Suppressor macrophage treated with lipopolysaccharide for 4 hours (primary cell): ENCODE data around the gene CNOT6.
"Not testable (repeated sequence)": the region's sequence is repeated elsewhere in the genome, so short reads cannot be mapped to it uniquely, and the experiment has no call there.

Experiments used
- DNase-seq: peaks from one replicate; pipeline ENCODE4 v3.0.0-alpha.2; 2020

CNOT6 gene

DNA sequence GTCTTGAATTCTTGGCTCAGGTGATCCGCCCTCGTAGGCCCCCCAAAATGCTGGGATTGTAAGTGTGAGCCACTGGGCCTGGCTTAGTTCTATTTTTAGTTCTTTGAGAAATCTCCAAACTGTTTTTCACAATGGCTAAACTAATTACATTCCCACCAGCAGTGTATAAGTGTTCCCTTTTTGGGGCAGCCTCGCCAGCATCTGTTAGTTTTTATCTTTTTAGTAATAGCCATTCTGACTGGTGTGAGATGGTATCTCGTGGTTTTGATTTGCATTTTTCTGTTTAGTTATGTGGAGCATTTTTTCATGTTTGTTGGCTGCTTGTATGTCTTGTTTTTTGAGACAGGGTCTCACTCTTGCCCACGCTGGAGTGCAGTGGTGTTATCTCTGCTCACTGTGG lies 28.2 kb downstream of the CNOT6 start:
- DNase-seq = no peak

DNA sequence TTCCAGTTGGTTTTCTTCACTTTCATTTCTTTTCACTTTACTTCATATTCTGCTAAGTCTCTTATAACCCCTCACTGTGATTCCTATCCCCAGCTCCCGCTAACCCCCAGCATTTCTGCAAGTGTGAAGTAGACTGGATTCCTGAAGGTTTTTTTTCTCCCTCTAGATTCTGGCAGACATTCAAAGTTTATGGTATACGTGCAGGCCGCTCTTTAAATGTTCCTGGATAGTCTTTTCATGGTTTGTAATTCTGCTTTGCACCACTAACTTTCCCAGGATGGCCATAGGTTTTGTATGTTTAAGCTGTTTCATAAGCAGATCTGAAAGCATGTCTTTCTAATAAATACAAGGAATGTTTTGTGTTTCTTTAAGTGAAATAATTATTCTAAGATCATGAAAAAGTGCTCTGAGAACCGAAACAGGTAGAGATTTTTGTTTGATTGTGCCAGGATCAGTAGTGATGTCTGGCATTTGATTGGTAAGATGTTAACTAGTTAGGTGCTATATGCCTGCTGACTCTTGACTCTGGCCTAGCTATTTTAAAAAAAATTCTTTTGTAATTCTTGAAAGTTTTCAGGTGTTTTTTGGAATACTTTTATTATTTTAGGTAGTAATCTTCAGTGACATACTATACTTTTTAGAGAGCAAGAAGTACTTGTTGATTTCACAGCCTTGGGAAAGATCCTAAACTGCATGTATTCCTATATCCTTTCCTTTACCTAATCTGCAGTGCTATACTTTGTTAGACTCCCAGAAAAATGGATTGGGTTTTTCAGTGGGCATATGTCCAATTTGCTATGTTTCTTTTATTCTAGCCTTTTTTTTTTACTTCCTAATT lies 29.7 kb downstream of the CNOT6 start:
- DNase-seq = no peak

DNA sequence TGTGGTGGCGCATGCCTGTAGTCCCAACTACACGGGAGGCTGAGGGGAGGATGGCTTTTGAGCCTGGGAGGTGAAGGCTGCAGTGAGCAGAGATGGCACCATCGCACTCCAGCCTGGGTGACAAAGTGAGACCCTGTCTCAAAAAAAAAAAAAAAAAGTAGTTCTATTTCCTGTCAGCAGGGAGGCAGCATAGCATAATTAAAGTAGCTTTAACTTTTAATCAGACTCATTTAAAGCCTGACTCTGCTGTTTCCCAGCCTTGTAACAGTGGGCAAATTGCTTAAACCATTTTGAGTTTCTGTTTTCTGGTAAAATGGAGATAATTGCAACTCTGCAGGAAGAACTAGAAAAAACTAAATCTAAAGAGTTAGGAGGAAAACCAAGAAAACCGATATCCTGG lies 31.2 kb downstream of the CNOT6 start:
- DNase-seq = no peak

- DNase-seq = no peak
Observed at GRCh38 chr5:180526269-180526668, 32.1 kb downstream of the CNOT6 start.

- no peak for DNase-seq
Observed at GRCh38 chr5:180527659-180528058, 33.5 kb downstream of the CNOT6 start.

- not testable (repeated sequence) for DNase-seq
Observed at GRCh38 chr5:180531036-180531585, 36.9 kb downstream of the CNOT6 start.

- no peak for DNase-seq
Observed at GRCh38 chr5:180532268-180532667, 38.1 kb downstream of the CNOT6 start.

- DNase-seq = no peak
Observed at GRCh38 chr5:180533845-180534244, 39.7 kb downstream of the CNOT6 start.

DNA sequence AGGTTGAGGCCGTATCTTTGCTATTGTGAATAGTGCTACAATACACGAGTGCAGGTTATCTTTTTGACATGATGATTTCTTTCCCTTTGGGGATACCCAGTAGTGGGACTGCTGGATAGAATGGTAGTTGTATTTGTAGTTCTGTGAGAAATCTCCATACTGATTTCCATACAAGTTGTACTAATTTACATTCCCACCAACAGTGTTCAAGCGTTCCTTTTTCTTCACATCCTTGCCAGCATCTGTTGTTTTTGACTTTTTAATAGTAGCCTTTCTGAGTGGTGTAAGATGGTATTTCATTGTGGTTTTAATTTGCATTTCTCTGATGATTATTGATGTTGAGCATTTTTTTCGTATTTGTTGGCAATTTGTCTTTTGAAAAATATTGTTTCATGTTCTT lies 41.4 kb downstream of the CNOT6 start:
- DNase-seq = no peak

DNA sequence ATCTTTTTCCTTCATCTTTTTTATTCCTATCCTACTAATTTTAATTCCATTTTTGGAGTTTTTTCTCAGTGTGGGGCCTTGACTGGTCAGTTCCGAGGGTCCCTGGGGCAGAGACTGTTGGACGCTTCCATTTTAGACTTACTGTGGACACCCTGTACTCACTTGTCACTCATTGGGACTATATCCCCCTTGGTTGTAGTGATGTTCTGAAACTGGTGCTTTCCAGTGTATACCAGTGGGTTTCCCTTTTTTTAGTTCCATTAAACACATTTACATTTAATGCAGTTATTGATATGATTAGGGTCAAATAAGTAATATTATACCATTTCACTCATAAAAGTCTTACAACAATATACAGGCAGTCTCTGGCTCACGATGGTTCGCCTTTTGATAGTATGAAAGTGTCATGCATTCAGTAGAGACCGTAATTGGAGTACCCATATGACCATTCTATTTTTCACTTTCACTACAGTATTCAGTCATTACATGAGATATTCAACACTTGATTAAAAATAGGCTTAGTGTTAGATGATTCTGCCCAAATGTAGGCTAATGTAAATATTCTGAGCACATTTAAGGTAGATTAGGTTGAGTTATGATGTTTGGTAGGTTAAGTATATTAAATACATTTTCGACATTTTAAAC lies 46.0 kb downstream of the CNOT6 start:
- DNase-seq = no peak

- no peak for DNase-seq
Observed at GRCh38 chr5:180541710-180542109, 47.5 kb downstream of the CNOT6 start.

- no peak for DNase-seq
Observed at GRCh38 chr5:180545248-180545647, 51.1 kb downstream of the CNOT6 start.

GRCh38 chr5:180548563-180548962 lies 54.4 kb downstream of the CNOT6 start:
- DNase-seq = no peak

- DNase-seq = no peak
Observed at GRCh38 chr5:180553530-180553929, 59.4 kb downstream of the CNOT6 start.

DNA sequence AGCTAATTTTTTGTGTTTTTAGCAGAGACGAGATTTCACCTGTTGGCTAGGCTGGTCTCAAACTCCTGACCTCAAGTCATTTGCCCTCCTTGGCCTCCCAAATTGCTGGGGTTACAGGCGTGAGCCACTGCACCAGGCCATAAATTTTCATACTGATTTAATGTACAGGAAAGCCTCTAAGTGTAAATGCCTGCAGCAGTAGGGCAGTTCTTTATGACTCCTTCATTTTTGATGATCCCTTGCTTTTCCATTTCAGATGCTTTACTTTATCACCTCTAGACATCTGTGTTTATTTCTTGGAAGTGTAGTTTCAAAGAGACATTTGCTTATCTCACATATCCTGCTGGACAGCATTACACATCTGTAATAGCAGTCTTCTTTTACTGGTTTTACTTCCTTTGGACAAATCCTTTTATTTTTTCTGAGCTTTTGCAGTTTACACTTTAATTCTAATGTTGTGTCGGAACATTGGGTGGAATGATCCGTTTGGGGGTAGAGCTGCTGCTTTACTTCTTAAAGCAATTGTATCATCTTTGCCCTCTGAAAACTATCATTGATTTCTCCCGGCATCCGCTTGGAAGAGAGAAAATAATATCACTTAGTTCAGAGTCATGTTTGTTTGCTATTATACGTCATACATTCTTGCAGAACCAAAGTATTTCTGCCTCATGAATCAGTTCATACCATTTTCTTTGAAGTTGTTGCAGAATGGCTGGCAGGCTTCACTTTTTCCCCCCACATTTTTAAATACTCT lies 61.2 kb downstream of the CNOT6 start:
- DNase-seq = no peak

- DNase-seq = no peak
Observed at GRCh38 chr5:180557217-180557809, 63.1 kb downstream of the CNOT6 start.

- DNase-seq = no peak
Observed at GRCh38 chr5:180558232-180558631, 64.1 kb downstream of the CNOT6 start.

DNA sequence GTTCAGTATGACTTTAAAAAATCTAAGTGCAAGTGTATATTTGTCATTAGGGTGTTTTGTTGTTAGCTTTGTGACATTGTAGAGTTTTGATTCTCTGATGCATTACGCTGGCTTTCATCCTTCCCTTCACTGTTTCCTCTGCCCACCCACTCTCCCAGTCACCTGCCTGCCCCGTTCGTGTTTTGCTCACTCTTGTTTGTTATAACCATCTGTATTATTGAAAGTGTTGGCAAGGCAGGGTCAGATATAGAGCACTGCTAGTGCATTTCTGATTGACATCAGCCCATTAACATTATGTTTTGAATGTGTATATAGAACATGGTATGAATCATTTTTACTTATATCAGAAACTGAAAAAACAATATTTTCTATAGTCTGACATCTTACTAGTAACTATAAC lies 69.8 kb downstream of the CNOT6 start:
- DNase-seq = no peak

- no peak for DNase-seq
Observed at GRCh38 chr5:180568914-180569313, 74.7 kb downstream of the CNOT6 start.

- DNase-seq = no peak
Observed at GRCh38 chr5:180575571-180575970, 81.4 kb downstream of the CNOT6 start.

GRCh38 chr5:180580681-180581080 lies 86.5 kb downstream of the CNOT6 start:
- DNase-seq = no peak

DNA sequence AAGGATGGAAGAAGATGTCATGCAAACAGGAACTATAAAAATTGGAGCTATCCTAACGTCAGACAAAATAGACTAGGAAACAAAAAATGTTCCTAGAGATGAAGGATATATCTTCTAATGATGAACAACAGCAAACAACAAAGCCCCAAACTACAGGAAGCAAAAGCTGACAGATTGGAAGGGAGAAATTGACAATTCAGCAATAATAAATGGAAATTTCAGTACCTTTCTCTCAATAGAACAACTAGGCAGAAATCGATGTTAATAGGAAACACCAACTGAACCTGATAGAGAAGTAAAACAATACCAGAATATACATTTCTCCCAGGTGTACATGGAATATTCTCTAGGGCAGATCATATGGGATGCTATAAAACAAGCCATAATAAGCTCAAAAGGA lies 89.6 kb downstream of the CNOT6 start:
- no peak for DNase-seq

GRCh38 chr5:180586204-180586603 lies 92.0 kb downstream of the CNOT6 start:
- DNase-seq = no peak
